ENCODE data around the gene NOC3L. TPM values are rescaled to one million over a fixed set of nuclear protein-coding genes. Genes with fewer than 3 reads are reported as not detected.

NOC3L gene
- total and polyA plus RNA-seq, 12 donors, result 3.7 to 9.3 (median 7.8) TPM

- DNase-seq (no peak), ATAC-seq (no peak)
- intact Hi-C loops (cut with DNase I), result loop anchor here in 1 of 10 donors (10.0 kb wide), 1 partner anchor 158 kb away; no protein-coding TSS in a partner anchor
- 74 to 79% methylated on average over 4 of the region's 4 CpGs for WGBS, 2 donors
- TF ChIP-seq, protein P1, sequence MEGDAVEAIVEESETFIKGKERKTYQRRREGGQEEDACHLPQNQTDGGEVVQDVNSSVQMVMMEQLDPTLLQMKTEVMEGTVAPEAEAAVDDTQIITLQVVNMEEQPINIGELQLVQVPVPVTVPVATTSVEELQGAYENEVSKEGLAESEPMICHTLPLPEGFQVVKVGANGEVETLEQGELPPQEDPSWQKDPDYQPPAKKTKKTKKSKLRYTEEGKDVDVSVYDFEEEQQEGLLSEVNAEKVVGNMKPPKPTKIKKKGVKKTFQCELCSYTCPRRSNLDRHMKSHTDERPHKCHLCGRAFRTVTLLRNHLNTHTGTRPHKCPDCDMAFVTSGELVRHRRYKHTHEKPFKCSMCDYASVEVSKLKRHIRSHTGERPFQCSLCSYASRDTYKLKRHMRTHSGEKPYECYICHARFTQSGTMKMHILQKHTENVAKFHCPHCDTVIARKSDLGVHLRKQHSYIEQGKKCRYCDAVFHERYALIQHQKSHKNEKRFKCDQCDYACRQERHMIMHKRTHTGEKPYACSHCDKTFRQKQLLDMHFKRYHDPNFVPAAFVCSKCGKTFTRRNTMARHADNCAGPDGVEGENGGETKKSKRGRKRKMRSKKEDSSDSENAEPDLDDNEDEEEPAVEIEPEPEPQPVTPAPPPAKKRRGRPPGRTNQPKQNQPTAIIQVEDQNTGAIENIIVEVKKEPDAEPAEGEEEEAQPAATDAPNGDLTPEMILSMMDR (IDR thresholded peaks at IDR 0.05), result no peak
- no peaks in the 10 kb centered on the region for H3K27me3 ChIP-seq
- H3K4me1 ChIP-seq, result peaks cover 0 to 10% (median 2%) of the 10 kb centered on the region in 9 donors
- H3K27ac ChIP-seq, result no peak overlapping the region
- H3K4me3 ChIP-seq, result no peak overlapping the region
- H3K36me3 ChIP-seq, result peaks cover 0 to 74% (median 5%) of the 10 kb centered on the region in 9 donors
- H3K9me3 ChIP-seq, result no peaks in the 10 kb centered on the region
Measured at GRCh38 chr10:94286901-94287300, 75.8 kb downstream of the NOC3L start.

GRCh38 chr10:94285271-94285670 is 77.5 kb downstream of the NOC3L start:
- intact Hi-C loops (cut with DNase I), result loop anchor here in 1 of 10 donors (10.0 kb wide), 1 partner anchor 160 kb away; no protein-coding TSS in a partner anchor
- TF ChIP-seq, protein P1 (IDR thresholded peaks at IDR 0.05), result no peak

More at GRCh38 chr10:94285271-94285670, 77.5 kb downstream of the NOC3L start:
- DNase-seq (no peak), ATAC-seq (no peak)
- Histone ChIP-seq H3K36me3 (peaks cover 0 to 74% (median 5%) of the 10 kb centered on the region in 9 donors), H3K27ac (no peak overlapping the region), H3K4me3 (no peak overlapping the region), H3K4me1 (peaks cover 0 to 10% (median under 1%) of the 10 kb centered on the region in 9 donors), H3K9me3 (no peaks in the 10 kb centered on the region), H3K27me3 (no peaks in the 10 kb centered on the region)
- 88 to 97% methylated on average over 7 of the region's 7 CpGs for WGBS, 2 donors

Other genes with a start within 250 kb of the NOC3L start
- 1 to 10 TPM; 4.1 to 7.2 (median 5.0) TPM for gene TBC1D12, start 39.6 kb upstream of the NOC3L start, total RNA-seq
- gene TBC1D12, start 39.6 kb upstream of the NOC3L start, polyA plus RNA-seq, result 10 to 100 TPM in 1 of 2 donors, 1 to 10 TPM in 1; 3.7 to 22.9 TPM
- 1 to 10 TPM in 3 of 10 donors, under 1 TPM in 7; 0.32 to 4.5 (median 0.85) TPM for gene HELLS, start 182.8 kb upstream of the NOC3L start, total RNA-seq
- under 1 TPM; 0.39 to 0.51 TPM for gene HELLS, start 182.8 kb upstream of the NOC3L start, polyA plus RNA-seq

Measured in heart right ventricle (tissue), 16 donors.